Endothelial cell of umbilical vein (primary cell): ENCODE measurements around the gene UBB. TPM values are rescaled to one million over a fixed set of nuclear protein-coding genes. Genes with fewer than 3 reads are reported as not detected.

ENCODE experiments used
- BruUV-seq: library from RNA; stranded (reverse); fragments of 400-500 nt; replicated peaks from 2 replicates; lab custom pipeline; 2021; lab: Mats Ljungman, UMichigan
- CTCF ChIA-PET: fragments of 300-600, 350-600 bp; sonication (Branson Sonifier 250); formaldehyde crosslinking; loops from one replicate; lab custom pipeline; 2021; ENCODE audit warnings: antibody characterized with exemption, inconsistent platforms; lab: Charles Lee
- POLR2A ChIA-PET: fragments of 300-600, 350-600 bp; sonication (Branson Sonifier 250); formaldehyde crosslinking; loops from one replicate; lab custom pipeline; 2021; ENCODE audit warnings: antibody characterized with exemption, inconsistent platforms; lab: Charles Lee
- DNase-seq: peaks from one replicate; pipeline ENCODE4 v3.0.0-alpha.2; 2011; ENCODE audit warnings: low read depth, low spot score
- FAIRE-seq: peaks from 2 replicates; lab custom pipeline; 2011; peaks lifted over from hg19 to GRCh38; lab: Jason Lieb, UNC
- H2AFZ ChIP-seq: 2 replicates; pipeline ENCODE4 v1.6.0; 2012; ENCODE audit warnings: low read depth, low read length, control low read depth, inconsistent platforms
- H3K27ac ChIP-seq: 2 replicates; pipeline ENCODE4 v1.5.1; 2011; ENCODE audit warnings: low read depth, mild to moderate bottlenecking, control low read depth, low read length, moderate library complexity; ENCODE audit not compliant: insufficient read depth
- H3K27me3 ChIP-seq, 2 experiments: 2 replicates each; pipeline versions ENCODE4 v1.6.0 to v1.6.1; 2011; ENCODE audit warnings: low read length in 2 of 2, mixed read lengths in 1 of 2; ENCODE audit not compliant: control insufficient read depth in 2 of 2, insufficient read depth in 2 of 2
- H3K36me3 ChIP-seq, 2 experiments: 2 replicates in 1 of 2; 3 replicates in 1 of 2; pipeline ENCODE4 v1.5.1; 2011; ENCODE audit warnings: low read length in 2 of 2, mild to moderate bottlenecking in 1 of 2, moderate library complexity in 1 of 2; ENCODE audit not compliant: control insufficient read depth in 2 of 2, insufficient read depth in 2 of 2; ENCODE audit errors: extremely low read depth in 1 of 2
- H3K4me1 ChIP-seq: 3 replicates; pipeline ENCODE4 v1.5.1; 2011; ENCODE audit warnings: mild to moderate bottlenecking, low read length; ENCODE audit not compliant: control insufficient read depth, insufficient read depth; ENCODE audit errors: extremely low read depth
- H3K4me2 ChIP-seq: 2 replicates; pipeline ENCODE4 v1.6.1; 2011; ENCODE audit warnings: low read length, control low read depth, mixed read lengths; ENCODE audit not compliant: insufficient read depth
- H3K4me3 ChIP-seq, 3 experiments: fragments of 200-600 bp in 1 of 3; sonication (generic), shearing (Covaris generic) in 1 of 3; replicated peaks in 1 of 3; 2 replicates each; pipeline ENCODE4 v1.5.1; 2011 to 2016; ENCODE audit warnings: control low read depth in 3 of 3, low read length in 3 of 3, mild to moderate bottlenecking in 2 of 3, inconsistent platforms in 1 of 3, low read depth in 1 of 3, moderate library complexity in 1 of 3; ENCODE audit not compliant: insufficient read depth in 1 of 3
- H3K79me2 ChIP-seq: 2 replicates; pipeline ENCODE4 v1.6.0; 2012; ENCODE audit warnings: low read length, inconsistent platforms; ENCODE audit not compliant: control insufficient read depth, insufficient read depth
- H3K9ac ChIP-seq: replicated peaks from 2 replicates; pipeline ENCODE3; 2011; ENCODE audit warnings: low read length, control low read depth; ENCODE audit not compliant: insufficient read depth; ENCODE audit errors: extremely low read depth
- H3K9me1 ChIP-seq: replicated peaks from 3 replicates; pipeline ENCODE4 v1.6.0; 2011; ENCODE audit warnings: mild to moderate bottlenecking, low read length; ENCODE audit not compliant: control insufficient read depth, insufficient read depth; ENCODE audit errors: extremely low read depth
- H3K9me3 ChIP-seq: replicated peaks from 2 replicates; pipeline ENCODE4 v1.5.1; 2012; ENCODE audit warnings: low read length, inconsistent platforms; ENCODE audit not compliant: control insufficient read depth, insufficient read depth
- H4K20me1 ChIP-seq: replicated peaks from 2 replicates; pipeline ENCODE3; 2011; ENCODE audit warnings: mild to moderate bottlenecking, low read length; ENCODE audit not compliant: control insufficient read depth, insufficient read depth; ENCODE audit errors: extremely low read depth
- EZH2 ChIP-seq: IDR thresholded peaks from 2 replicates; pipeline ENCODE4 v1.6.1; 2012; ENCODE audit warnings: borderline replicate concordance, low read depth, mild to moderate bottlenecking, moderate library complexity, low read length, inconsistent platforms; ENCODE audit not compliant: severe bottlenecking
- FOS ChIP-seq: IDR thresholded peaks from 2 replicates; pipeline ENCODE4 v1.6.1; 2011; ENCODE audit warnings: mild to moderate bottlenecking, low read length, moderate library complexity, borderline replicate concordance; ENCODE audit not compliant: insufficient read depth
- GATA2 ChIP-seq: IDR thresholded peaks from 2 replicates; pipeline ENCODE4 v1.7.0; 2011; ENCODE audit warnings: low read depth, mild to moderate bottlenecking, moderate library complexity, mixed read lengths, low read length; ENCODE audit not compliant: insufficient read length, insufficient read depth
- JUN ChIP-seq: IDR thresholded peaks from 2 replicates; pipeline ENCODE4 v1.6.1; 2011; ENCODE audit warnings: borderline replicate concordance, low read depth; ENCODE audit not compliant: insufficient read length, insufficient read depth
- MYC ChIP-seq: IDR thresholded peaks from one replicate; pipeline ENCODE4 v1.6.1; 2011; ENCODE audit warnings: mild to moderate bottlenecking, low read depth, low read length
- POLR2A ChIP-seq: IDR thresholded peaks from 2 replicates; pipeline ENCODE4 v1.6.1; 2012; ENCODE audit warnings: low read depth, mild to moderate bottlenecking, control low read depth, low read length
- POLR2AphosphoS5 ChIP-seq: IDR thresholded peaks from 2 replicates; pipeline ENCODE4 v1.6.1; 2012; ENCODE audit warnings: low read depth, mild to moderate bottlenecking, control low read depth, low read length, moderate library complexity; ENCODE audit not compliant: insufficient read depth
- dilution Hi-C: fragments of 300-500 bp; cut with MboI; formaldehyde crosslinking; loops from one replicate; pipeline ENCODE4 v1.15.0; 2019; ENCODE audit warnings: low sequenced_read_pairs; ENCODE audit not compliant: extremely low pct_ligation_motif_present
- intact Hi-C: fragments of 100-400 bp; cut with micrococcal nuclease; formaldehyde crosslinking; loops from one replicate; pipeline ENCODE4 v1.10.0; 2022
- polyA plus RNA-seq, 4 experiments: library from polyadenylated mRNA; depleted of rRNA in 3 of 4; stranded (reverse) in 3 of 4; unstranded in 1 of 4; fragments of >200 nt; gene quantifications; 2 replicates each; pipeline versions ENCODE4 v1.2.1 to v1.2.3, GENCODE V29; 2011 to 2012; ENCODE audit warnings: missing spikeins in 1 of 4
- total RNA-seq: library from RNA; stranded (reverse); gene quantifications from 2 replicates; pipeline ENCODE4 v1.2.3, GENCODE V29; 2021
- TF ChIP-seq, protein P1 (sequence below), 2 donors: IDR thresholded peaks; 1 replicate in 1 of 2; 2 replicates in 1 of 2; pipeline ENCODE4 v1.5.1; 2011; ENCODE audit warnings: low read length in 2 of 2, mild to moderate bottlenecking in 2 of 2, moderate library complexity in 2 of 2, control low read depth in 1 of 2, inconsistent platforms in 1 of 2, low read depth in 1 of 2; ENCODE audit not compliant: insufficient read depth in 1 of 2; ENCODE audit errors: extremely low read depth in 1 of 2
- TF ChIP-seq, protein P2 (sequence below): IDR thresholded peaks from 2 replicates; pipeline ENCODE4 v1.6.1; 2011; ENCODE audit not compliant: insufficient read depth, insufficient read length

UBB gene
- total and polyA plus RNA-seq, 2 donors (not counting 3 experiments of a cell fraction or from before 2014, with no cell fraction given): 1,294 to 1,683 TPM

GRCh38 chr17:16364625-16365024 lies 16.3 kb upstream of the UBB start:
- Histone ChIP-seq H3K27ac (no peak overlapping the region), H3K4me2 (no peak overlapping the region), H3K9ac (no peak overlapping the region), H3K9me1 (no peaks in the 10 kb centered on the region), H3K4me1 (no peaks in the 10 kb centered on the region), H3K4me3 (no peak overlapping the region), H4K20me1 (no peaks in the 10 kb centered on the region), H3K9me3 (no peaks in the 10 kb centered on the region), H2AFZ (no peak overlapping the region), H3K27me3 (no peaks in the 10 kb centered on the region), H3K36me3 (no peaks in the 10 kb centered on the region), H3K79me2 (no peaks in the 10 kb centered on the region)
- DNase-seq (no peak), FAIRE-seq (no peak)
- no peak for TF ChIP-seq POLR2A
- no peak for TF ChIP-seq JUN
- TF ChIP-seq MYC: no peak
- no peak for TF ChIP-seq FOS
- TF ChIP-seq POLR2AphosphoS5: no peak
- TF ChIP-seq, protein P1, sequence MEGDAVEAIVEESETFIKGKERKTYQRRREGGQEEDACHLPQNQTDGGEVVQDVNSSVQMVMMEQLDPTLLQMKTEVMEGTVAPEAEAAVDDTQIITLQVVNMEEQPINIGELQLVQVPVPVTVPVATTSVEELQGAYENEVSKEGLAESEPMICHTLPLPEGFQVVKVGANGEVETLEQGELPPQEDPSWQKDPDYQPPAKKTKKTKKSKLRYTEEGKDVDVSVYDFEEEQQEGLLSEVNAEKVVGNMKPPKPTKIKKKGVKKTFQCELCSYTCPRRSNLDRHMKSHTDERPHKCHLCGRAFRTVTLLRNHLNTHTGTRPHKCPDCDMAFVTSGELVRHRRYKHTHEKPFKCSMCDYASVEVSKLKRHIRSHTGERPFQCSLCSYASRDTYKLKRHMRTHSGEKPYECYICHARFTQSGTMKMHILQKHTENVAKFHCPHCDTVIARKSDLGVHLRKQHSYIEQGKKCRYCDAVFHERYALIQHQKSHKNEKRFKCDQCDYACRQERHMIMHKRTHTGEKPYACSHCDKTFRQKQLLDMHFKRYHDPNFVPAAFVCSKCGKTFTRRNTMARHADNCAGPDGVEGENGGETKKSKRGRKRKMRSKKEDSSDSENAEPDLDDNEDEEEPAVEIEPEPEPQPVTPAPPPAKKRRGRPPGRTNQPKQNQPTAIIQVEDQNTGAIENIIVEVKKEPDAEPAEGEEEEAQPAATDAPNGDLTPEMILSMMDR (IDR thresholded peaks at IDR 0.05; ENCODE audit: extremely low read depth in 1 of 2, insufficient read depth in 1 of 2, low read depth in 1 of 2, low read length in 2 of 2): no peak
- no peak for TF ChIP-seq GATA2
- TF ChIP-seq EZH2: no peak
- TF ChIP-seq, protein P2, sequence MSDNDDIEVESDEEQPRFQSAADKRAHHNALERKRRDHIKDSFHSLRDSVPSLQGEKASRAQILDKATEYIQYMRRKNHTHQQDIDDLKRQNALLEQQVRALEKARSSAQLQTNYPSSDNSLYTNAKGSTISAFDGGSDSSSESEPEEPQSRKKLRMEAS: no peak
- ChIA-PET CTCF (interaction anchor here (1.2 to 3.1 kb wide), 23 partner anchors 9 to 225 kb away, joined by 3 to 73 read pairs (median 11); partner anchors contain the start of gene CENPV), POLR2A (interaction anchor here (2.3 kb wide), 1 partner anchor 16 kb away, joined by 9 read pairs; the partner anchor contains the start of gene UBB)
- no TSS peak for BruUV-seq
- dilution Hi-C loops (no loop called here), intact Hi-C loops (loop anchor here (10.0 kb wide), 1 partner anchor 50 kb away; the partner anchor contains the start of gene TRPV2)
